ENCODE measurements around the gene NCOA3. TPM values are rescaled to one million over a fixed set of nuclear protein-coding genes. Genes with fewer than 3 reads are reported as not detected.

Gene NCOA3
- total RNA-seq, 1 experiment from 2014 or later = 60.3 TPM

- no peak overlapping the region for H3K27ac Mint-ChIP-seq (ENCODE audit: unreplicated experiment)
- no peaks in the 10 kb centered on the region for H3K9me3 Mint-ChIP-seq (ENCODE audit: low read depth, unreplicated experiment)
- H3K4me1 Mint-ChIP-seq (ENCODE audit: low read depth, unreplicated experiment) = peaks cover 62% of the 10 kb centered on the region
- H3K36me3 Mint-ChIP-seq (ENCODE audit: insufficient read depth, unreplicated experiment) = peaks cover 20% of the 10 kb centered on the region
- CTCF ChIA-PET = interaction anchor here (0.6 to 0.9 kb wide), 3 partner anchors 19 to 964 kb away, joined by 3 to 4 read pairs (median 3); no protein-coding TSS in a partner anchor
- TF ChIP-seq, protein P1, sequence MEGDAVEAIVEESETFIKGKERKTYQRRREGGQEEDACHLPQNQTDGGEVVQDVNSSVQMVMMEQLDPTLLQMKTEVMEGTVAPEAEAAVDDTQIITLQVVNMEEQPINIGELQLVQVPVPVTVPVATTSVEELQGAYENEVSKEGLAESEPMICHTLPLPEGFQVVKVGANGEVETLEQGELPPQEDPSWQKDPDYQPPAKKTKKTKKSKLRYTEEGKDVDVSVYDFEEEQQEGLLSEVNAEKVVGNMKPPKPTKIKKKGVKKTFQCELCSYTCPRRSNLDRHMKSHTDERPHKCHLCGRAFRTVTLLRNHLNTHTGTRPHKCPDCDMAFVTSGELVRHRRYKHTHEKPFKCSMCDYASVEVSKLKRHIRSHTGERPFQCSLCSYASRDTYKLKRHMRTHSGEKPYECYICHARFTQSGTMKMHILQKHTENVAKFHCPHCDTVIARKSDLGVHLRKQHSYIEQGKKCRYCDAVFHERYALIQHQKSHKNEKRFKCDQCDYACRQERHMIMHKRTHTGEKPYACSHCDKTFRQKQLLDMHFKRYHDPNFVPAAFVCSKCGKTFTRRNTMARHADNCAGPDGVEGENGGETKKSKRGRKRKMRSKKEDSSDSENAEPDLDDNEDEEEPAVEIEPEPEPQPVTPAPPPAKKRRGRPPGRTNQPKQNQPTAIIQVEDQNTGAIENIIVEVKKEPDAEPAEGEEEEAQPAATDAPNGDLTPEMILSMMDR (IDR thresholded peaks at IDR 0.05; ENCODE audit: unreplicated experiment) = no peak
- no peak overlapping the region for H3K4me3 Mint-ChIP-seq (ENCODE audit: low read depth, unreplicated experiment)
- no TSS peak for BruUV-seq (replicated peaks)
- no peaks in the 10 kb centered on the region for H3K27me3 Mint-ChIP-seq (ENCODE audit: unreplicated experiment)
- no peak for DNase-seq
- intact Hi-C loops (cut with micrococcal nuclease; ENCODE audit: unreplicated experiment) = no loop called here
Measured at GRCh38 chr20:47543006-47543431, 41.3 kb downstream of the NCOA3 start.

DNA sequence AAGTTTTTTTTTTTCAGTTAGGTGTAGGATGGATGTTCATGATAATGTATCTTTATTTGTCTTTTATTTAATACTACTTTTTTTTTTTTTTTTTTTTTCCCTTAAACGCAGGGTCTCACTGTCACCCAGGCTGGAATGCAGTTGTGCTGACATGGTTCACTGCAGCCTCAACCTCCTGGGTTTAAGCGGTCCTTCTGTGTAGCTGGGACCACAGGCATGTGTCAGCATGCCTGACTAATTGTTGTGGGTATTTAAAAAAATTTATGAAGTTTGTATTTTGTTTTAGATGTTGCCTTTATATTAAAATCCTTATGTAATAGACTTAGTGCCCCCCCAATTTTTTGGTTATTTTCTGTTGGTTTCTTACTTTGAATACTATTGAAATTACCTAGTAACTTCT is 42.6 kb downstream of the NCOA3 start:
- BruUV-seq (replicated peaks) = no TSS peak
- H3K4me3 Mint-ChIP-seq (ENCODE audit: low read depth, unreplicated experiment) = no peak overlapping the region
- DNase-seq = no peak
- H3K27ac Mint-ChIP-seq (ENCODE audit: unreplicated experiment) = no peak overlapping the region
- no peaks in the 10 kb centered on the region for H3K9me3 Mint-ChIP-seq (ENCODE audit: low read depth, unreplicated experiment)
- no peaks in the 10 kb centered on the region for H3K27me3 Mint-ChIP-seq (ENCODE audit: unreplicated experiment)
- peaks cover 20% of the 10 kb centered on the region for H3K36me3 Mint-ChIP-seq (ENCODE audit: insufficient read depth, unreplicated experiment)
- CTCF ChIA-PET = interaction anchor here (0.7 to 1.1 kb wide), 3 partner anchors 24 to 168 kb away, joined by 3 to 6 read pairs (median 3); no protein-coding TSS in a partner anchor
- intact Hi-C loops (cut with micrococcal nuclease; ENCODE audit: unreplicated experiment) = no loop called here
- TF ChIP-seq, protein P1 (IDR thresholded peaks at IDR 0.05; ENCODE audit: unreplicated experiment) = no peak
- H3K4me1 Mint-ChIP-seq (ENCODE audit: low read depth, unreplicated experiment) = peaks cover 59% of the 10 kb centered on the region

DNA sequence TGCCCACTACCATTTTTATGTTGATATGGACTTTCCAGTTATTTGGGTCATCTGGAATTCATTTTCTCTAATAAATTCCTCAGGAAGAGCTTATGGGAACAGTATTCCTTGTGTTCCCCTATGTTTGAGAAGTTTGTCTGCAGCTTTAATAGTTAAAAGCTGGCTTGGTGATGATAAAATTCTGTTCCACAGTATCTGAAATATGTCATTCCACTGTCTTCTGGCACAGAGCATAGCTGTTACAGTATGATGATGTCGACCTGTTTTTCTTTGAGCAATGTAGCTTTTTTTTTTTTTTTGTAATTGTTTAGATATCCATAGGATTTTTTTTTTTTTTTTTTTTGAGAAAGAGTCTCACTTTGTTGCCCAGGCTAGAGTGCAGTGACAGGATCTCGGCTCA is 43.2 kb downstream of the NCOA3 start:
- CTCF ChIA-PET = interaction anchor here (0.7 to 1.2 kb wide), 3 partner anchors 10 to 52 kb away, joined by 3 to 6 read pairs (median 3); no protein-coding TSS in a partner anchor
- intact Hi-C loops (cut with micrococcal nuclease; ENCODE audit: unreplicated experiment) = no loop called here
- Mint-ChIP-seq H3K4me1 (ENCODE audit: low read depth, unreplicated experiment) (peaks cover 52% of the 10 kb centered on the region), H3K27ac (ENCODE audit: unreplicated experiment) (no peak overlapping the region), H3K4me3 (ENCODE audit: low read depth, unreplicated experiment) (no peak overlapping the region), H3K9me3 (ENCODE audit: low read depth, unreplicated experiment) (no peaks in the 10 kb centered on the region), H3K27me3 (ENCODE audit: unreplicated experiment) (no peaks in the 10 kb centered on the region), H3K36me3 (ENCODE audit: insufficient read depth, unreplicated experiment) (peaks cover 20% of the 10 kb centered on the region)
- DNase-seq = no peak
- no TSS peak for BruUV-seq (replicated peaks)
- TF ChIP-seq, protein P1 (IDR thresholded peaks at IDR 0.05; ENCODE audit: unreplicated experiment) = no peak

DNA sequence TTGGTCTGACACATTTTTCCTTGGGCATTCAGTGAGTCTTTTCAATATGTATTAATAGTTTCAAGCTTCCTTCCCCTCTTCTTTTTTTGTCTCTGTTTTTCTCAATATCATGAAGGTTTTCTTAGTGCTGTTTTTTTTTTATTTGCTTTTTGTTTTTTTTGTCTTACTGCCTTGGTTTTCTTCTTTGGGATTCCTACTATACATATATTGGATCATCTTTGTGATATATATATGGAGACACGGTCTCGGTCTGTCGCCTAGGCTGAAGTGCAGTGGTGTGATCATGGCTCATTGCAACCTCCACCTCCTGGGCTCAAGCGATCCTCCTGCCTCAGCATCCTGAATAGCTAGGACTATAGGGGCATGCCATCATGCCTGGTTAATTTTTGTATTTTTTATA is 43.8 kb downstream of the NCOA3 start:
- intact Hi-C loops (cut with micrococcal nuclease; ENCODE audit: unreplicated experiment) = no loop called here
- Mint-ChIP-seq H3K36me3 (ENCODE audit: insufficient read depth, unreplicated experiment) (peaks cover 20% of the 10 kb centered on the region), H3K27ac (ENCODE audit: unreplicated experiment) (no peak overlapping the region), H3K4me1 (ENCODE audit: low read depth, unreplicated experiment) (peaks cover 48% of the 10 kb centered on the region), H3K27me3 (ENCODE audit: unreplicated experiment) (no peaks in the 10 kb centered on the region), H3K4me3 (ENCODE audit: low read depth, unreplicated experiment) (no peak overlapping the region), H3K9me3 (ENCODE audit: low read depth, unreplicated experiment) (no peaks in the 10 kb centered on the region)
- no peak for DNase-seq
- CTCF ChIA-PET = interaction anchor here (1.2 kb wide), 1 partner anchor 10 kb away, joined by 3 read pairs; no protein-coding TSS in a partner anchor
- BruUV-seq (replicated peaks) = no TSS peak
- TF ChIP-seq, protein P1 (IDR thresholded peaks at IDR 0.05; ENCODE audit: unreplicated experiment) = no peak
